ENCODE data around the gene MAML3. TPM values are rescaled to one million over a fixed set of nuclear protein-coding genes. Genes with fewer than 3 reads are reported as not detected.

The MAML3 gene
- total and polyA plus RNA-seq, 2 of the 13 experiments (the other 11 are each of a cell fraction or from before 2014, with no cell fraction given), result 0.05 to 0.13 TPM

- H3K27ac ChIP-seq (ENCODE audit: extremely low read length, insufficient read depth, low read length), result no peak overlapping the region
- no peak for DNase-seq (ENCODE audit: low spot score)
Observed at GRCh38 chr4:140084385-140084784, 69.6 kb downstream of the MAML3 start.

More at GRCh38 chr4:140084385-140084784, 69.6 kb downstream of the MAML3 start:
- Histone ChIP-seq H3K9ac (ENCODE audit: insufficient read depth, low read depth, low read length) (no peak overlapping the region), H4K20me1 (ENCODE audit: insufficient read depth, low read length) (no peaks in the 10 kb centered on the region), H3K36me3 (replicated peaks in 1 of 2; ENCODE audit: control insufficient read depth in 1 of 2, insufficient read depth in 2 of 2, low read length in 2 of 2) (no peaks in the 10 kb centered on the region), H3K4me3 (replicated peaks in 1 of 3; ENCODE audit: insufficient read depth in 1 of 3, low read depth in 2 of 3, low read length in 3 of 3) (no peak overlapping the region), H3K4me2 (ENCODE audit: low read depth, low read length) (no peak overlapping the region), H3K27me3 (ENCODE audit: control insufficient read depth in 1 of 2, insufficient read depth in 2 of 2, low read length in 2 of 2) (peaks cover 3 to 23% of the 10 kb centered on the region in 2 experiments; a peak in 3 of 5 replicates), H3K9me3 (ENCODE audit: low read length) (no peaks in the 10 kb centered on the region), H2AFZ (ENCODE audit: low read length) (no peak overlapping the region), H3K79me2 (ENCODE audit: insufficient read depth, low read length) (no peaks in the 10 kb centered on the region), H3K4me1 (ENCODE audit: insufficient read depth, low read length) (peaks cover 12% of the 10 kb centered on the region)
- no peak for FAIRE-seq
- TF ChIP-seq ZNF605 (CRISPR knock-in tag; IDR thresholded peaks at IDR 0.05), result no peak
- TF ChIP-seq ZNF143 (CRISPR knock-in tag; IDR thresholded peaks at IDR 0.05), result no peak
- no peak for TF ChIP-seq SIX4 (CRISPR knock-in tag; IDR thresholded peaks at IDR 0.05)
- TF ChIP-seq NR2F2 (IDR thresholded peaks at IDR 0.05; ENCODE audit: borderline replicate concordance, low read depth), result no peak
- no peak for TF ChIP-seq AFF4 (CRISPR knock-in tag; IDR thresholded peaks at IDR 0.05)
- no peak for TF ChIP-seq NFATC3 (CRISPR knock-in tag; IDR thresholded peaks at IDR 0.05)
- TF ChIP-seq ZNF337 (CRISPR knock-in tag; IDR thresholded peaks at IDR 0.05; ENCODE audit: borderline replicate concordance, low read depth), result no peak
- TF ChIP-seq ZFP62 (CRISPR knock-in tag; IDR thresholded peaks at IDR 0.05), result no peak
- TF ChIP-seq POLR2AphosphoS2 (IDR thresholded peaks at IDR 0.05; ENCODE audit: low read depth, low read length), result no peak
- no peak for TF ChIP-seq REST (IDR thresholded peaks at IDR 0.05; ENCODE audit: borderline replicate concordance in 1 of 2, low read depth in 1 of 2, low read length in 2 of 2)
- TF ChIP-seq ZNF484 (CRISPR knock-in tag; IDR thresholded peaks at IDR 0.05; ENCODE audit: borderline replicate concordance, low read depth), result no peak
- ChIA-PET CTCF (ENCODE audit: low intra/inter-chr PET ratio, low total read pairs) (no interaction called here), POLR2A (no interaction called here)
- no peak for ATAC-seq
- in situ Hi-C loops (cut with HindIII; ENCODE audit: extremely low pct_ligation_motif_present, low pct_unique_long_range_greater_than_20kb) (no loop called here), intact Hi-C loops (cut with micrococcal nuclease; ENCODE audit: unreplicated experiment) (no loop called here)
- WGBS (ENCODE audit: low lambda C conversion rate), result 33% methylated on average over 5 of the region's 5 CpGs
- BruUV-seq (replicated peaks), result no TSS peak

Measured in HepG2 (cell line).